ENCODE data around the gene AAGAB. TPM values are rescaled to one million over a fixed set of nuclear protein-coding genes. Genes with fewer than 3 reads are reported as not detected.

Gene AAGAB
- total RNA-seq, 1 experiment from 2014 or later = 56.5 TPM

GRCh38 chr15:67198157-67198754, 56.2 kb downstream of the AAGAB start:
- no peak overlapping the region for H3K4me3 ChIP-seq
- H3K9me3 ChIP-seq (ENCODE audit: insufficient read depth, low read depth) = no peaks in the 10 kb centered on the region
- ChIA-PET CTCF (no interaction called here), POLR2A (ENCODE audit: unreplicated experiment) (interaction anchor here (0.5 kb wide), 1 partner anchor 149 kb away, joined by 3 read pairs; no protein-coding TSS in a partner anchor)
- peaks cover 68% of the 10 kb centered on the region for H3F3A ChIP-seq (ENCODE audit: insufficient read depth, low read depth)
- no peak overlapping the region for H2AFZ ChIP-seq
- H4K20me1 ChIP-seq (ENCODE audit: insufficient read depth) = no peaks in the 10 kb centered on the region
- no peak overlapping the region for H3K4me2 ChIP-seq
- BruUV-seq (replicated peaks) = no TSS peak
- intact Hi-C loops (cut with micrococcal nuclease; ENCODE audit: unreplicated experiment) = no loop called here
- H3K27me3 ChIP-seq (ENCODE audit: insufficient read depth, low read depth) = no peaks in the 10 kb centered on the region
- no peaks in the 10 kb centered on the region for H3K9me2 ChIP-seq (ENCODE audit: insufficient read depth)
- DNase-seq = no peak
- no peaks in the 10 kb centered on the region for H3K79me2 ChIP-seq (ENCODE audit: low read depth)
- H3K27ac ChIP-seq = no peak overlapping the region
- H3K36me3 ChIP-seq (ENCODE audit: low read depth) = 0 out of 2 replicates have a peak, but pooled peaks cover 4% of the 10 kb centered on the region
- H3K4me1 ChIP-seq (replicated peaks; ENCODE audit: insufficient read depth) = peaks cover 7% of the 10 kb centered on the region; the same call in 1 of the 2 replicates
- TF ChIP-seq EZH2 (IDR thresholded peaks at IDR 0.05; ENCODE audit: low read depth) (no peak), CTCF (conservative IDR thresholded peaks at IDR 0.05) (no peak)

GRCh38 chr15:67197364-67197695, 57.1 kb downstream of the AAGAB start:
- Histone ChIP-seq H3K36me3 (ENCODE audit: low read depth) (0 out of 2 replicates have a peak, but pooled peaks cover 4% of the 10 kb centered on the region), H3K27me3 (ENCODE audit: insufficient read depth, low read depth) (no peaks in the 10 kb centered on the region), H3K27ac (peak overlapping the region; percentile 10; the same call in 1 of the 2 replicates), H2AFZ (no peak overlapping the region), H3K79me2 (ENCODE audit: low read depth) (no peaks in the 10 kb centered on the region), H3K4me2 (no peak overlapping the region), H4K20me1 (ENCODE audit: insufficient read depth) (no peaks in the 10 kb centered on the region), H3K4me3 (no peak overlapping the region), H3K9me2 (ENCODE audit: insufficient read depth) (no peaks in the 10 kb centered on the region), H3K9me3 (ENCODE audit: insufficient read depth, low read depth) (no peaks in the 10 kb centered on the region), H3F3A (ENCODE audit: insufficient read depth, low read depth) (peaks cover 72% of the 10 kb centered on the region), H3K4me1 (replicated peaks; ENCODE audit: insufficient read depth) (peaks cover 7% of the 10 kb centered on the region; the same call in 1 of the 2 replicates)
- TF ChIP-seq CTCF (conservative IDR thresholded peaks at IDR 0.05) (no peak), EZH2 (IDR thresholded peaks at IDR 0.05; ENCODE audit: low read depth) (no peak)
- ChIA-PET CTCF (no interaction called here), POLR2A (ENCODE audit: unreplicated experiment) (no interaction called here)
- no peak for DNase-seq
- BruUV-seq (replicated peaks) = no TSS peak
- intact Hi-C loops (cut with micrococcal nuclease; ENCODE audit: unreplicated experiment) = no loop called here

- TF ChIP-seq CTCF (conservative IDR thresholded peaks at IDR 0.05) = no peak
- TF ChIP-seq EZH2 (IDR thresholded peaks at IDR 0.05; ENCODE audit: low read depth) = no peak
- ChIA-PET CTCF (no interaction called here), POLR2A (ENCODE audit: unreplicated experiment) (no interaction called here)
- Histone ChIP-seq H2AFZ (no peak overlapping the region), H3F3A (ENCODE audit: insufficient read depth, low read depth) (peaks cover 75% of the 10 kb centered on the region), H3K36me3 (ENCODE audit: low read depth) (peaks cover 7% of the 10 kb centered on the region; the same call in 1 of the 2 replicates), H3K4me1 (replicated peaks; ENCODE audit: insufficient read depth) (peaks cover 7% of the 10 kb centered on the region; the same call in 1 of the 2 replicates), H3K4me2 (no peak overlapping the region), H4K20me1 (ENCODE audit: insufficient read depth) (no peaks in the 10 kb centered on the region), H3K79me2 (ENCODE audit: low read depth) (no peaks in the 10 kb centered on the region), H3K4me3 (no peak overlapping the region), H3K27me3 (ENCODE audit: insufficient read depth, low read depth) (no peaks in the 10 kb centered on the region), H3K27ac (peak overlapping the region; percentile 10; the same call in 1 of the 2 replicates), H3K9me3 (ENCODE audit: insufficient read depth, low read depth) (no peaks in the 10 kb centered on the region), H3K9me2 (ENCODE audit: insufficient read depth) (no peaks in the 10 kb centered on the region)
- DNase-seq = no peak
- no TSS peak for BruUV-seq (replicated peaks)
- intact Hi-C loops (cut with micrococcal nuclease; ENCODE audit: unreplicated experiment) = no loop called here
Measured at GRCh38 chr15:67196672-67197363, 57.6 kb downstream of the AAGAB start.

Measured in PC-9 (cell line).